ENCODE data around the gene FBXW7.
"Not testable (repeated sequence)": the region's sequence is repeated elsewhere in the genome, so short reads cannot be mapped to it uniquely, and the experiment has no call there.

FBXW7 gene

GRCh38 chr4:152556834-152557233 lies 20.9 kb upstream of the FBXW7 start:
- no peak for DNase-seq (ENCODE audit: low read depth, low spot score)
- no peak overlapping the region for H3K4me3 ChIP-seq (ENCODE audit: low read depth, low read length)
- POLR2A ChIA-PET = interaction anchor here (0.6 kb wide), 1 partner anchor 15 kb away, joined by 3 read pairs; no protein-coding TSS in a partner anchor
- CTCF ChIA-PET = no interaction called here
- TF ChIP-seq CTCF (IDR thresholded peaks at IDR 0.05; ENCODE audit: insufficient read depth, low read length, missing control alignments) = no peak

- CTCF ChIA-PET = no interaction called here
- POLR2A ChIA-PET = interaction anchor here (0.6 kb wide), 1 partner anchor 16 kb away, joined by 3 read pairs; no protein-coding TSS in a partner anchor
- no peak for TF ChIP-seq CTCF (IDR thresholded peaks at IDR 0.05; ENCODE audit: insufficient read depth, low read length, missing control alignments)
- no peak for DNase-seq (ENCODE audit: low read depth, low spot score)
- no peak overlapping the region for H3K4me3 ChIP-seq (ENCODE audit: low read depth, low read length)
Measured at GRCh38 chr4:152556283-152556682, 20.4 kb upstream of the FBXW7 start.

- no peak for DNase-seq (ENCODE audit: low read depth, low spot score)
- CTCF ChIA-PET = no interaction called here
- no peak overlapping the region for H3K4me3 ChIP-seq (ENCODE audit: low read depth, low read length)
- POLR2A ChIA-PET = no interaction called here
- no peak for TF ChIP-seq CTCF (IDR thresholded peaks at IDR 0.05; ENCODE audit: insufficient read depth, low read length, missing control alignments)
Measured at GRCh38 chr4:152554742-152555141, 18.9 kb upstream of the FBXW7 start.

- CTCF ChIA-PET = interaction anchor here (1.5 to 1.8 kb wide), 2 partner anchors 39 to 50 kb away, joined by 3 read pairs; no protein-coding TSS in a partner anchor
- POLR2A ChIA-PET; DNase-seq (ENCODE audit: low read depth, low spot score); H3K4me3 ChIP-seq (ENCODE audit: low read depth, low read length): not testable (repeated sequence)
Measured at GRCh38 chr4:152550687-152551086, 14.8 kb upstream of the FBXW7 start.

- H3K4me3 ChIP-seq (ENCODE audit: low read depth, low read length) = no peak overlapping the region
- DNase-seq (ENCODE audit: low read depth, low spot score) = no peak
- ChIA-PET POLR2A (no interaction called here), CTCF (no interaction called here)
- TF ChIP-seq CTCF (IDR thresholded peaks at IDR 0.05; ENCODE audit: insufficient read depth, low read length, missing control alignments) = no peak
Measured at GRCh38 chr4:152545088-152545487, 9.2 kb upstream of the FBXW7 start.

GRCh38 chr4:152544533-152544932 lies 8.6 kb upstream of the FBXW7 start:
- POLR2A ChIA-PET; H3K4me3 ChIP-seq (ENCODE audit: low read depth, low read length); CTCF ChIA-PET; DNase-seq (ENCODE audit: low read depth, low spot score): not testable (repeated sequence)

GRCh38 chr4:152540941-152541340 lies 5.0 kb upstream of the FBXW7 start:
- CTCF ChIA-PET = no interaction called here
- no peak for DNase-seq (ENCODE audit: low read depth, low spot score)
- TF ChIP-seq CTCF (IDR thresholded peaks at IDR 0.05; ENCODE audit: insufficient read depth, low read length, missing control alignments) = no peak
- POLR2A ChIA-PET = no interaction called here
- no peak overlapping the region for H3K4me3 ChIP-seq (ENCODE audit: low read depth, low read length)

Measured in AG04449 (cell line).